H9 (cell line): Measurements from ENCODE around the gene THBS1. TPM values are rescaled to one million over a fixed set of nuclear protein-coding genes. Genes with fewer than 3 reads are reported as not detected.

Experiments
- DNase-seq: peaks from one replicate; pipeline ENCODE4 v3.0.0-alpha.2; 2017
- H2AFZ ChIP-seq: one replicate; pipeline ENCODE4 v1.6.1; 2013; ENCODE audit warnings: mild to moderate bottlenecking, low read length, control low read depth, moderate library complexity
- H2AK5ac ChIP-seq: 2 replicates; pipeline ENCODE4 v1.6.1; 2013; ENCODE audit warnings: low read length, control low read depth, mixed read lengths; ENCODE audit not compliant: insufficient read length
- H2BK120ac ChIP-seq: one replicate; pipeline ENCODE4 v1.6.1; 2013; ENCODE audit warnings: low read depth, mild to moderate bottlenecking, low read length, control low read depth, inconsistent platforms; ENCODE audit not compliant: poor library complexity, severe bottlenecking
- H2BK12ac ChIP-seq: 2 replicates; pipeline ENCODE4 v1.6.1; 2013; ENCODE audit warnings: low read length, control low read depth, mixed read lengths, low read depth; ENCODE audit not compliant: insufficient read length
- H2BK15ac ChIP-seq: 2 replicates; pipeline ENCODE4 v1.6.1; 2013; ENCODE audit warnings: low read depth, low read length, control low read depth
- H2BK20ac ChIP-seq: one replicate; pipeline ENCODE4 v1.6.1; 2013; ENCODE audit warnings: low read depth, mild to moderate bottlenecking, low read length, control low read depth, inconsistent platforms; ENCODE audit not compliant: poor library complexity, severe bottlenecking
- H2BK5ac ChIP-seq: 2 replicates; pipeline ENCODE4 v1.6.1; 2013; ENCODE audit warnings: low read length, control low read depth, mixed read lengths; ENCODE audit not compliant: insufficient read length
- H3K14ac ChIP-seq: 2 replicates; pipeline ENCODE4 v1.6.1; 2013; ENCODE audit warnings: low read length, control low read depth; ENCODE audit not compliant: insufficient read depth
- H3K18ac ChIP-seq: 2 replicates; pipeline ENCODE4 v1.6.1; 2013; ENCODE audit warnings: low read depth, mild to moderate bottlenecking, mixed read lengths, low read length, control low read depth; ENCODE audit not compliant: insufficient read length
- H3K23ac ChIP-seq: 2 replicates; pipeline ENCODE4 v1.6.1; 2013; ENCODE audit warnings: low read length, control low read depth, mixed read lengths, low read depth; ENCODE audit not compliant: insufficient read length
- H3K23me2 ChIP-seq: 2 replicates; pipeline ENCODE4 v1.6.1; 2013; ENCODE audit warnings: low read depth, mild to moderate bottlenecking, mixed read lengths, low read length, control low read depth; ENCODE audit not compliant: insufficient read length, poor library complexity, severe bottlenecking
- H3K27ac ChIP-seq: 2 replicates; pipeline ENCODE4 v1.5.1; 2013; ENCODE audit warnings: low read length, control low read depth, mixed read lengths, low read depth; ENCODE audit not compliant: insufficient read length
- H3K27me3 ChIP-seq: 2 replicates; pipeline ENCODE4 v1.6.1; 2013; ENCODE audit warnings: low read length, control low read depth, inconsistent platforms; ENCODE audit not compliant: insufficient read depth
- H3K4ac ChIP-seq: 2 replicates; pipeline ENCODE4 v1.6.1; 2013; ENCODE audit warnings: low read depth, mild to moderate bottlenecking, control low read depth, inconsistent platforms, low read length, moderate library complexity
- H3K4me1 ChIP-seq: 2 replicates; pipeline ENCODE4 v1.6.1; 2013; ENCODE audit warnings: low read length, control low read depth, inconsistent platforms; ENCODE audit not compliant: insufficient read depth
- H3K4me2 ChIP-seq: 2 replicates; pipeline ENCODE4 v1.6.1; 2013; ENCODE audit warnings: low read length, control low read depth, mixed read lengths; ENCODE audit not compliant: insufficient read length, insufficient read depth
- H3K56ac ChIP-seq: 2 replicates; pipeline ENCODE4 v1.6.1; 2013; ENCODE audit warnings: low read depth, mild to moderate bottlenecking, mixed read lengths, low read length, control low read depth; ENCODE audit not compliant: insufficient read length
- H3K79me1 ChIP-seq: 2 replicates; pipeline ENCODE4 v1.6.1; 2013; ENCODE audit warnings: low read depth, mild to moderate bottlenecking, moderate library complexity, low read length, control low read depth, inconsistent platforms; ENCODE audit not compliant: insufficient read depth, poor library complexity, severe bottlenecking
- H3K79me2 ChIP-seq: 2 replicates; pipeline ENCODE4 v1.6.1; 2013; ENCODE audit warnings: low read length, control low read depth, inconsistent platforms; ENCODE audit not compliant: insufficient read depth
- H3K9ac ChIP-seq: 2 replicates; pipeline ENCODE4 v1.6.1; 2013; ENCODE audit warnings: low read length, control low read depth, mixed read lengths; ENCODE audit not compliant: insufficient read length; ENCODE audit errors: extremely low read depth
- H3K9me3 ChIP-seq: one replicate; pipeline ENCODE4 v1.6.1; 2013; ENCODE audit warnings: low read depth, low read length, inconsistent platforms; ENCODE audit not compliant: control insufficient read depth
- H3T11ph ChIP-seq: one replicate; pipeline ENCODE4 v1.6.1; 2013; ENCODE audit warnings: mild to moderate bottlenecking, low read length, control low read depth, inconsistent platforms
- H4K20me1 ChIP-seq: one replicate; pipeline ENCODE4 v1.6.1; 2013; ENCODE audit not compliant: control insufficient read depth, insufficient read length, insufficient read depth
- H4K5ac ChIP-seq: 2 replicates; pipeline ENCODE4 v1.6.1; 2013; ENCODE audit warnings: low read depth, mild to moderate bottlenecking, mixed read lengths, low read length, control low read depth; ENCODE audit not compliant: insufficient read length
- H4K8ac ChIP-seq: replicated peaks from 2 replicates; pipeline ENCODE4 v1.6.1; 2013; ENCODE audit warnings: low read length, control low read depth, mixed read lengths, low read depth; ENCODE audit not compliant: insufficient read length
- H4K91ac ChIP-seq: 2 replicates; pipeline ENCODE4 v1.6.1; 2013; ENCODE audit warnings: low read depth, mild to moderate bottlenecking, moderate library complexity, mixed read lengths, low read length, control low read depth; ENCODE audit not compliant: insufficient read length
- H3K27ac Mint-ChIP-seq, 3 experiments: 2 replicates in 2 of 3; 3 replicates in 1 of 3; pipeline ENCODE4 v1.8.0; 2020 to 2021; ENCODE audit warnings: mixed read lengths in 3 of 3, mild to moderate bottlenecking in 1 of 3, moderate library complexity in 1 of 3
- H3K27me3 Mint-ChIP-seq: 2 replicates; pipeline ENCODE4 v1.8.0; 2021; ENCODE audit warnings: low read depth, mild to moderate bottlenecking, moderate library complexity, mixed read lengths
- H3K36me3 Mint-ChIP-seq, 3 experiments: 2 replicates in 2 of 3; 3 replicates in 1 of 3; pipeline ENCODE4 v1.8.0; 2020 to 2021; ENCODE audit warnings: low read depth in 3 of 3, mixed read lengths in 3 of 3; ENCODE audit not compliant: insufficient read depth in 1 of 3
- H3K4me1 Mint-ChIP-seq, 2 experiments: 2 replicates each; pipeline ENCODE4 v1.8.0; 2020; ENCODE audit warnings: mixed read lengths in 2 of 2
- H3K4me3 Mint-ChIP-seq, 2 experiments: 2 replicates in 1 of 2; 3 replicates in 1 of 2; pipeline ENCODE4 v1.8.0; 2020 to 2021; ENCODE audit warnings: mild to moderate bottlenecking in 2 of 2, mixed read lengths in 2 of 2, moderate library complexity in 1 of 2
- H3K9me3 Mint-ChIP-seq, 2 experiments: 2 replicates in 1 of 2; 3 replicates in 1 of 2; pipeline ENCODE4 v1.8.0; 2020; ENCODE audit warnings: mild to moderate bottlenecking in 2 of 2, mixed read lengths in 2 of 2, moderate library complexity in 1 of 2
- CTCF ChIP-seq: fragments of 200-600 bp; sonication (generic); conservative IDR thresholded peaks from 3 replicates; pipeline ENCODE4 v1.8.0; 2021; ENCODE audit warnings: antibody characterized with exemption, mild to moderate bottlenecking
- WGBS: extraction: QIAGEN DNeasy Blood & Tissue Kit; methylation state at CpG from one replicate; pipeline ENCODE4 v1.1.7; 2013; ENCODE audit warnings: missing lambda C conversion rate, low lambda C conversion rate, mixed read lengths; ENCODE audit not compliant: insufficient read length; ENCODE audit errors: extremely low coverage; 5-methylcytosine and 5-hydroxymethylcytosine counted together
- total RNA-seq: library from RNA; stranded (reverse); gene quantifications from 2 replicates; pipeline ENCODE4 v1.2.1, GENCODE V29; 2021

Gene THBS1
- total RNA-seq, 1 experiment from 2014 or later, result 72.1 TPM

GRCh38 chr15:39542385-39543065 is 38.4 kb upstream of the THBS1 start:
- Histone ChIP-seq H3K27me3 (no peaks in the 10 kb centered on the region), H3K4me1 (no peaks in the 10 kb centered on the region), H4K91ac (no peak overlapping the region), H3T11ph (no peak overlapping the region), H2BK15ac (no peak overlapping the region), H3K4me2 (no peak overlapping the region), H2BK120ac (no peak overlapping the region), H3K14ac (no peak overlapping the region), H3K79me2 (no peaks in the 10 kb centered on the region), H2BK12ac (no peak overlapping the region), H3K18ac (no peak overlapping the region), H3K9ac (no peak overlapping the region), H3K79me1 (no peaks in the 10 kb centered on the region), H4K20me1 (no peaks in the 10 kb centered on the region), H2AK5ac (no peak overlapping the region), H4K5ac (no peak overlapping the region), H3K23ac (no peak overlapping the region), H3K4ac (no peak overlapping the region), H2BK5ac (no peak overlapping the region), H3K23me2 (no peaks in the 10 kb centered on the region), H3K27ac (no peak overlapping the region), H3K56ac (no peak overlapping the region), H2AFZ (no peak overlapping the region), H4K8ac (no peak overlapping the region), H3K9me3 (no peaks in the 10 kb centered on the region), H2BK20ac (no peak overlapping the region)
- H3K9me3 Mint-ChIP-seq, result peaks cover 6 to 7% of the 10 kb centered on the region in 2 experiments; a peak in 3 of 5 replicates
- no peak for TF ChIP-seq CTCF
- no peak for DNase-seq
- no peak overlapping the region for H3K27ac Mint-ChIP-seq
- no peaks in the 10 kb centered on the region for H3K27me3 Mint-ChIP-seq
- peaks cover 7% of the 10 kb centered on the region in 2 experiments for H3K4me1 Mint-ChIP-seq
- no peak overlapping the region for H3K4me3 Mint-ChIP-seq
- H3K36me3 Mint-ChIP-seq, result no peaks in the 10 kb centered on the region; a peak in 2 of 7 replicates
- WGBS, result no CpG with 5 or more reads among the region's 4 CpGs
